ENCODE data around the gene TJP1. TPM values are rescaled to one million over a fixed set of nuclear protein-coding genes. Genes with fewer than 3 reads are reported as not detected.

The TJP1 gene
- total RNA-seq (100 to 1,000 TPM; 120 to 141 TPM), polyA plus RNA-seq (10 to 100 TPM; 17.4 to 23.3 TPM)
- long read RNA-seq, donor 1, transcript TJP1-203 (4 exons, 1,032 nt), result major isoform, 11 of 60 reads
- long read RNA-seq, donor 1, partial matches to known transcripts, result 31 of 60 reads
- long read RNA-seq, donor 1, other reads (novel, unspliced or antisense), result 17 of 60 reads
- long read RNA-seq, donor 2, partial matches to known transcripts, result 40 of 65 reads
- long read RNA-seq, donor 2, other reads (novel, unspliced or antisense), result 21 of 65 reads

- Histone ChIP-seq H3K9me3 (ENCODE audit: control insufficient read depth, low read length) (no peaks in the 10 kb centered on the region), H3K27me3 (ENCODE audit: control insufficient read depth in 1 of 2, insufficient read depth in 2 of 2, low read length in 1 of 2) (no peaks in the 10 kb centered on the region), H3K36me3 (ENCODE audit: control insufficient read depth in 1 of 2, insufficient read depth in 2 of 2, low read length in 1 of 2) (no peaks in the 10 kb centered on the region), H3K4me3 (ENCODE audit: low read length in 2 of 2) (peak within 1 kb of the TSS; percentile 91 to 93), H3K27ac (ENCODE audit: low read depth in 1 of 2, low read length in 2 of 2) (peak within 1 kb of the TSS; percentile 62 to 90), H3K4me1 (ENCODE audit: control insufficient read depth in 1 of 2, insufficient read depth in 2 of 2, low read length in 2 of 2) (no peaks in the 10 kb centered on the region)
- DNase-seq (peak; percentile 79 to 92), ATAC-seq (ENCODE audit: low FRiP score) (peak; percentile 94)
- intact Hi-C loops (cut with DNase I), result loop anchor here (2.0 to 5.0 kb wide), 3 partner anchors 50 to 150 kb away; no protein-coding TSS in a partner anchor
- 0% methylated on average over 65 to 80 of the region's 80 CpGs for WGBS, 2 donors
Measured at GRCh38 chr15:29822100-29822683, at the start of gene TJP1. Gene TJP1 (minus strand): TSS chr15:29822468. CDS start chr15:29822028, 440 bp downstream.

GRCh38 chr15:29871401-29871800 lies 49.1 kb upstream of the TJP1 start:
- peak; percentile 72 to 91 for DNase-seq
- WGBS, 2 donors, result 23 to 33% methylated on average over 19 of the region's 19 CpGs
- H3K27me3 ChIP-seq (ENCODE audit: control insufficient read depth in 1 of 2, insufficient read depth in 2 of 2, low read length in 1 of 2), result no peaks in the 10 kb centered on the region
- H3K4me3 ChIP-seq (ENCODE audit: low read length in 2 of 2), result no peak overlapping the region
- peak; percentile 91 for ATAC-seq (ENCODE audit: low FRiP score)
- H3K4me1 ChIP-seq (ENCODE audit: control insufficient read depth in 1 of 2, insufficient read depth in 2 of 2, low read length in 2 of 2), result peaks cover 0 to 6% of the 10 kb centered on the region in 2 donors
- intact Hi-C loops (cut with DNase I), result loop anchor here (5.0 kb wide), 1 partner anchor 49 kb away; the partner anchor contains the start of gene TJP1 (in 2 of the 2)
- H3K27ac ChIP-seq (ENCODE audit: low read depth in 1 of 2, low read length in 2 of 2), result peak overlapping the region in 1 of 2 donors; percentile 13
- no peaks in the 10 kb centered on the region for H3K9me3 ChIP-seq (ENCODE audit: control insufficient read depth, low read length)
- H3K36me3 ChIP-seq (ENCODE audit: control insufficient read depth in 1 of 2, insufficient read depth in 2 of 2, low read length in 1 of 2), result no peaks in the 10 kb centered on the region

GRCh38 chr15:29870495-29871151 lies 48.4 kb upstream of the TJP1 start:
- H3K27me3 ChIP-seq (ENCODE audit: control insufficient read depth in 1 of 2, insufficient read depth in 2 of 2, low read length in 1 of 2), result no peaks in the 10 kb centered on the region
- no peak for DNase-seq
- H3K27ac ChIP-seq (ENCODE audit: low read depth in 1 of 2, low read length in 2 of 2), result peak overlapping the region in 1 of 2 donors; percentile 86
- WGBS, 2 donors, result 36 to 49% methylated on average over 11 of the region's 11 CpGs
- peak; percentile 65 for ATAC-seq (ENCODE audit: low FRiP score)
- H3K36me3 ChIP-seq (ENCODE audit: control insufficient read depth in 1 of 2, insufficient read depth in 2 of 2, low read length in 1 of 2), result no peaks in the 10 kb centered on the region
- H3K9me3 ChIP-seq (ENCODE audit: control insufficient read depth, low read length), result no peaks in the 10 kb centered on the region
- no peak overlapping the region for H3K4me3 ChIP-seq (ENCODE audit: low read length in 2 of 2)
- intact Hi-C loops (cut with DNase I), result loop anchor here (5.0 kb wide), 1 partner anchor 48 kb away; the partner anchor contains the start of gene TJP1 (in 2 of the 2)
- peaks cover under 1 to 6% of the 10 kb centered on the region in 2 donors for H3K4me1 ChIP-seq (ENCODE audit: control insufficient read depth in 1 of 2, insufficient read depth in 2 of 2, low read length in 2 of 2)

- Histone ChIP-seq H3K36me3 (ENCODE audit: control insufficient read depth in 1 of 2, insufficient read depth in 2 of 2, low read length in 1 of 2) (no peaks in the 10 kb centered on the region), H3K27me3 (ENCODE audit: control insufficient read depth in 1 of 2, insufficient read depth in 2 of 2, low read length in 1 of 2) (no peaks in the 10 kb centered on the region), H3K4me1 (ENCODE audit: control insufficient read depth in 1 of 2, insufficient read depth in 2 of 2, low read length in 2 of 2) (peaks cover 6% of the 10 kb centered on the region in 2 donors), H3K9me3 (ENCODE audit: control insufficient read depth, low read length) (no peaks in the 10 kb centered on the region), H3K4me3 (ENCODE audit: low read length in 2 of 2) (no peak overlapping the region), H3K27ac (ENCODE audit: low read depth in 1 of 2, low read length in 2 of 2) (no peak overlapping the region)
- no peak for ATAC-seq (ENCODE audit: low FRiP score)
- no peak for DNase-seq
- intact Hi-C loops (cut with DNase I), result no loop called here
- WGBS, 2 donors, result 80 to 89% methylated on average over 3 of the region's 3 CpGs
Measured at GRCh38 chr15:29867241-29868000, 45.2 kb upstream of the TJP1 start.

GRCh38 chr15:29866337-29866736 lies 44.1 kb upstream of the TJP1 start:
- intact Hi-C loops (cut with DNase I), result no loop called here
- 98 to 100% methylated on average over 1 of the region's 1 CpG for WGBS, 2 donors
- Histone ChIP-seq H3K4me3 (ENCODE audit: low read length in 2 of 2) (no peak overlapping the region), H3K27ac (ENCODE audit: low read depth in 1 of 2, low read length in 2 of 2) (no peak overlapping the region), H3K27me3 (ENCODE audit: control insufficient read depth in 1 of 2, insufficient read depth in 2 of 2, low read length in 1 of 2) (no peaks in the 10 kb centered on the region), H3K36me3 (ENCODE audit: control insufficient read depth in 1 of 2, insufficient read depth in 2 of 2, low read length in 1 of 2) (no peaks in the 10 kb centered on the region), H3K9me3 (ENCODE audit: control insufficient read depth, low read length) (no peaks in the 10 kb centered on the region), H3K4me1 (ENCODE audit: control insufficient read depth in 1 of 2, insufficient read depth in 2 of 2, low read length in 2 of 2) (peaks cover 4 to 6% of the 10 kb centered on the region in 2 donors)
- no peak for DNase-seq
- no peak for ATAC-seq (ENCODE audit: low FRiP score)

- 65 to 69% methylated on average over 4 of the region's 4 CpGs for WGBS, 2 donors
- Histone ChIP-seq H3K27me3 (ENCODE audit: control insufficient read depth in 1 of 2, insufficient read depth in 2 of 2, low read length in 1 of 2) (no peaks in the 10 kb centered on the region), H3K36me3 (ENCODE audit: control insufficient read depth in 1 of 2, insufficient read depth in 2 of 2, low read length in 1 of 2) (no peaks in the 10 kb centered on the region), H3K27ac (ENCODE audit: low read depth in 1 of 2, low read length in 2 of 2) (no peak overlapping the region), H3K4me1 (ENCODE audit: control insufficient read depth in 1 of 2, insufficient read depth in 2 of 2, low read length in 2 of 2) (peaks cover 0 to 6% of the 10 kb centered on the region in 2 donors), H3K4me3 (ENCODE audit: low read length in 2 of 2) (no peak overlapping the region), H3K9me3 (ENCODE audit: control insufficient read depth, low read length) (no peaks in the 10 kb centered on the region)
- no peak for ATAC-seq (ENCODE audit: low FRiP score)
- DNase-seq, result no peak
- intact Hi-C loops (cut with DNase I), result no loop called here
Measured at GRCh38 chr15:29864501-29864900, 42.2 kb upstream of the TJP1 start.

GRCh38 chr15:29863438-29863837 lies 41.2 kb upstream of the TJP1 start:
- Histone ChIP-seq H3K9me3 (ENCODE audit: control insufficient read depth, low read length) (no peaks in the 10 kb centered on the region), H3K36me3 (ENCODE audit: control insufficient read depth in 1 of 2, insufficient read depth in 2 of 2, low read length in 1 of 2) (no peaks in the 10 kb centered on the region), H3K27ac (ENCODE audit: low read depth in 1 of 2, low read length in 2 of 2) (no peak overlapping the region), H3K4me1 (ENCODE audit: control insufficient read depth in 1 of 2, insufficient read depth in 2 of 2, low read length in 2 of 2) (peaks cover 0 to 6% of the 10 kb centered on the region in 2 donors), H3K4me3 (ENCODE audit: low read length in 2 of 2) (no peak overlapping the region), H3K27me3 (ENCODE audit: control insufficient read depth in 1 of 2, insufficient read depth in 2 of 2, low read length in 1 of 2) (no peaks in the 10 kb centered on the region)
- DNase-seq (no peak), ATAC-seq (ENCODE audit: low FRiP score) (no peak)
- 95 to 98% methylated on average over 4 of the region's 4 CpGs for WGBS, 2 donors
- intact Hi-C loops (cut with DNase I), result no loop called here

- H3K4me3 ChIP-seq (ENCODE audit: low read length in 2 of 2), result no peak overlapping the region
- H3K36me3 ChIP-seq (ENCODE audit: control insufficient read depth in 1 of 2, insufficient read depth in 2 of 2, low read length in 1 of 2), result no peaks in the 10 kb centered on the region
- 90 to 94% methylated on average over 2 of the region's 2 CpGs for WGBS, 2 donors
- no peak for ATAC-seq (ENCODE audit: low FRiP score)
- H3K27ac ChIP-seq (ENCODE audit: low read depth in 1 of 2, low read length in 2 of 2), result no peak overlapping the region
- intact Hi-C loops (cut with DNase I), result no loop called here
- no peak for DNase-seq
- no peaks in the 10 kb centered on the region for H3K27me3 ChIP-seq (ENCODE audit: control insufficient read depth in 1 of 2, insufficient read depth in 2 of 2, low read length in 1 of 2)
- H3K9me3 ChIP-seq (ENCODE audit: control insufficient read depth, low read length), result no peaks in the 10 kb centered on the region
- H3K4me1 ChIP-seq (ENCODE audit: control insufficient read depth in 1 of 2, insufficient read depth in 2 of 2, low read length in 2 of 2), result peaks cover 0 to 6% of the 10 kb centered on the region in 2 donors
Measured at GRCh38 chr15:29862271-29862670, 40.0 kb upstream of the TJP1 start.
